ENCODE measurements around the gene TXNDC11.

DNA sequence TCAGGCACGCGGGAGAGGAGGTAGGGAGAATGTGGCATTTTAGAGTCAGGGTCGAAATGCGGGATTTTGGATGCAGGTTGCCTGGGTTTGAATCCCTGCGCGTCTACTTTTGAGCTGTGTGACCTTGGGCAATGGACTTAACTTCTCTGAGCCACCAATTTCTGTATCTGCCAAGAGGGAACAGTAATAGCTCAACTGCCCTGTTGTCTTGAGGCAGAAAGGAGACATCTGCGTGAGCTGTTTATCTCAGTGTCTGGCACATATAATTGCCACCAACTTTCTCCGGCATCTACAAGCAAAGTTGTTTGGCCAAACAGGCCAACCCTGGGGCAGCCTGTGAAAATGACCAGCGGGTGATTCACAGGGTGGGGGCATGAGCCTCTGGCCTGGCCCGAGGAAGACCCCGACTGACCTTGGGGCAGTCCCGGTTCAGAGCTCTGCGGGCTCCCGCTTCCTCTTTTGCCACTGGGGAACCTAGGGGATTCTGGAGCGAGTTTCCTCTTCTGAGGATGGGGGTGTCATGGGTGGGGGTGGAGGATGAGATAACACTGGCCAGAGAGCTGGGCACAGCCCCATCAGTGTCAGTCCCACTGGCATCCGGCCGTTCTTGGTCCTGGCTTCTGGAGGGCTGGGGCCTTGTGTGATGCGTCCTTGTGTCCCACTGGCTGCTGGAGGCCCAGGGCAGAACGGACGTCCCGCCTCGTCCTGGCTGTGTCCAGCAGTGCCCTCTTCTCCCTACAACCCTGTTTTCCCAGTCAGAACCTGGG, 73.1 kb downstream of the TXNDC11 start:
- TF ChIP-seq EZH2 (IDR thresholded peaks at IDR 0.05; ENCODE audit: insufficient read depth, poor library complexity, severe bottlenecking) = no peak
- no peak for TF ChIP-seq EZH2phosphoT487 (IDR thresholded peaks at IDR 0.05; ENCODE audit: insufficient read depth, low read depth)

All from GM23248 (cell line).